ENCODE results near the gene F2RL2. TPM values are rescaled to one million over a fixed set of nuclear protein-coding genes. Genes with fewer than 3 reads are reported as not detected.

F2RL2 gene
- total RNA-seq, 1 donor from 2014 or later: not detected

DNA sequence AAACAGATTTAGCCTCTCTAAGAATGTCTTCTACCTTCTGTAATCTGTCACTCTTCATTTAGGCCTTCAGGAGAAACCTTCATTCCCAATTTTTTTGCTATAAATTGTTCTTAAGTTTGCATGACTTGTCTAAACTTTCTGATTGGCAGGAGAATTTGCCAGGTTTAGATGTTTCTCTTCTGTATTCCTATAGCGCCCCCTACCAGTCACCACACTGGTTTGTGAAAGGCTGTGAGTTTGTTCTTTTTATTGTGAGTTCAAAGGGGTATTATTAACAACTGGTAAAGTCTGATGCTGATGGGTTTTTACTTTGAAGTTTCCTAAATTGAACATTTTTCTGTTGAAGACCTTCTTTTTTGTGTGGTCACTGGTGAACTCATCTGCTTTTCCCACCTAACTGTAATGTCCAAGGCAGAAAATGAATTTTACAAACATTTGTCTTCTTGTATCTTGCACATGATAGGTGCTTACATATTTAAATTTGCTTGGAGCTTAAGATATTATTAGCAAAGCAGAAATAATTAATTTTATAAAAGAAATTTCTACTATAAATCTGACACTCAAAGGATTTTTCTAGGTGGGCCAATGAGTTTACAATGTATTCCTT lies 18.4 kb upstream of the F2RL2 start:
- Mint-ChIP-seq H3K4me1 (ENCODE audit: low read depth) (no peaks in the 10 kb centered on the region), H3K9me3 (ENCODE audit: low read depth) (no peaks in the 10 kb centered on the region), H3K27me3 (no peaks in the 10 kb centered on the region), H3K27ac (no peak overlapping the region), H3K4me3 (ENCODE audit: low read depth) (no peak overlapping the region), H3K36me3 (ENCODE audit: insufficient read depth) (peaks cover 3% of the 10 kb centered on the region)
- TF ChIP-seq, protein P1, sequence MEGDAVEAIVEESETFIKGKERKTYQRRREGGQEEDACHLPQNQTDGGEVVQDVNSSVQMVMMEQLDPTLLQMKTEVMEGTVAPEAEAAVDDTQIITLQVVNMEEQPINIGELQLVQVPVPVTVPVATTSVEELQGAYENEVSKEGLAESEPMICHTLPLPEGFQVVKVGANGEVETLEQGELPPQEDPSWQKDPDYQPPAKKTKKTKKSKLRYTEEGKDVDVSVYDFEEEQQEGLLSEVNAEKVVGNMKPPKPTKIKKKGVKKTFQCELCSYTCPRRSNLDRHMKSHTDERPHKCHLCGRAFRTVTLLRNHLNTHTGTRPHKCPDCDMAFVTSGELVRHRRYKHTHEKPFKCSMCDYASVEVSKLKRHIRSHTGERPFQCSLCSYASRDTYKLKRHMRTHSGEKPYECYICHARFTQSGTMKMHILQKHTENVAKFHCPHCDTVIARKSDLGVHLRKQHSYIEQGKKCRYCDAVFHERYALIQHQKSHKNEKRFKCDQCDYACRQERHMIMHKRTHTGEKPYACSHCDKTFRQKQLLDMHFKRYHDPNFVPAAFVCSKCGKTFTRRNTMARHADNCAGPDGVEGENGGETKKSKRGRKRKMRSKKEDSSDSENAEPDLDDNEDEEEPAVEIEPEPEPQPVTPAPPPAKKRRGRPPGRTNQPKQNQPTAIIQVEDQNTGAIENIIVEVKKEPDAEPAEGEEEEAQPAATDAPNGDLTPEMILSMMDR (IDR thresholded peaks at IDR 0.05; ENCODE audit: unreplicated experiment): peak; percentile 89
- DNase-seq (ENCODE audit: low spot score, unreplicated experiment): peak; percentile 39

DNA sequence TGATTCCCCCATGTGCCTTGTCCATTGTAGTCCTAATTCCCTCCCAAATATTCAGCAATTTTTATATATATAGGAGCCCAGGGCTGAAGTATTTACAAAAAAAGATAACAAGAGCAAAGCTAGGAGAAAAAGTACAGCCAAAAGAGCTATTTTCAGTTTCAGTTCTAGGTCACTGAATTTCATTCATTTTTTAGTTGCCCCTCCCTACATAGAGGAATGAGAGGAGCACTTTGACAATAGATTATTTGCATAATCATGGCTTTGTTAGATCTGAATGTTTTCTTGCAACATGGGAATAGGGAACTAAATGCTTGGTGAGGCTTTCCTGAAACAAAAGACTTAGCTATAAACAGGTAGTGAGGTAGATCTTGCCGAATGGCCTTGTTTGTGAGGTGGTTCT lies 15.3 kb upstream of the F2RL2 start:
- no peaks in the 10 kb centered on the region for H3K27me3 Mint-ChIP-seq
- H3K4me3 Mint-ChIP-seq (ENCODE audit: low read depth): no peak overlapping the region
- H3K36me3 Mint-ChIP-seq (ENCODE audit: insufficient read depth): no peaks in the 10 kb centered on the region
- no peak overlapping the region for H3K27ac Mint-ChIP-seq
- TF ChIP-seq, protein P1 (IDR thresholded peaks at IDR 0.05; ENCODE audit: unreplicated experiment): no peak
- H3K9me3 Mint-ChIP-seq (ENCODE audit: low read depth): no peaks in the 10 kb centered on the region
- no peak for DNase-seq (ENCODE audit: low spot score, unreplicated experiment)
- no peaks in the 10 kb centered on the region for H3K4me1 Mint-ChIP-seq (ENCODE audit: low read depth)

DNA sequence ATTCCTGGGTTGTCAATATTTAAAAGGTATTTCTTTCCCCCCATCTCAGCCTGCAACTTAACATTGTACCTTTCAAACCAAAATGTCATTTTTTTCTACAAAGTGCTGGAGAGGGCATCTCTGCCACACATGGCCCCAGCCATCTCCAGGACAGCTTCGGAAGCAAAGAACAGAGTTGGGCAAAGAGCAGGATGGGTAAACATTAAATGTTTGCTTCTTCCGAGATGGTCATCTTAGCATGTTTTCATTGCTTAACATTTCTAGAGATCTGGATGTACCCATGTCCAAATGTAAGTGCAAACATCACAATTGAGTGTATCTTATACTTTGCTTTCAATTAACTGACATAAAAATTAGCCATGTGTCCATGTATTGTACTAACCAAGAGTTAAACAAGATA lies 14.3 kb upstream of the F2RL2 start:
- no peak overlapping the region for H3K4me3 Mint-ChIP-seq (ENCODE audit: low read depth)
- TF ChIP-seq, protein P1 (IDR thresholded peaks at IDR 0.05; ENCODE audit: unreplicated experiment): no peak
- no peak overlapping the region for H3K27ac Mint-ChIP-seq
- H3K4me1 Mint-ChIP-seq (ENCODE audit: low read depth): no peaks in the 10 kb centered on the region
- no peak for DNase-seq (ENCODE audit: low spot score, unreplicated experiment)
- H3K36me3 Mint-ChIP-seq (ENCODE audit: insufficient read depth): no peaks in the 10 kb centered on the region
- no peaks in the 10 kb centered on the region for H3K27me3 Mint-ChIP-seq
- no peaks in the 10 kb centered on the region for H3K9me3 Mint-ChIP-seq (ENCODE audit: low read depth)

DNA sequence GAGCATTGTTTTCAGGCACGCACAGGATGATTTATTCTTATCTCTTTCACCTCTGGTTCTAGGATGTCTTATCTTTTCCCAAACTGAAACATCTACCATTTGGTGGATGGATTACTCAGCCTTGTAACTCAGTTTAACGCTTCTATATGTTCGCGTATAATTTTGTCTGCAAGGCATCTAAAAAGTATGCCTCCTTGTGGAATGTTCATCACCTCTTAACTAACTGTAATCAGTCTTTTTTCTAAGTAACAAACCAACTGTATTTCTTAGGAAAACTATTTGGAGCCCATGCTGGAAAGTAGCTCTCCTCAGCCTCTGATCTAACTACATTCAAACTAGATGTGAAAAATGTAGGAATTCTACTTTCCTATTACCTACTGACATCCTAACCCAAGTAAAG lies 11.5 kb upstream of the F2RL2 start:
- Mint-ChIP-seq H3K36me3 (ENCODE audit: insufficient read depth) (no peaks in the 10 kb centered on the region), H3K27ac (no peak overlapping the region), H3K4me1 (ENCODE audit: low read depth) (no peaks in the 10 kb centered on the region), H3K27me3 (no peaks in the 10 kb centered on the region), H3K4me3 (ENCODE audit: low read depth) (no peak overlapping the region), H3K9me3 (ENCODE audit: low read depth) (no peaks in the 10 kb centered on the region)
- TF ChIP-seq, protein P1 (IDR thresholded peaks at IDR 0.05; ENCODE audit: unreplicated experiment): no peak
- no peak for DNase-seq (ENCODE audit: low spot score, unreplicated experiment)

DNA sequence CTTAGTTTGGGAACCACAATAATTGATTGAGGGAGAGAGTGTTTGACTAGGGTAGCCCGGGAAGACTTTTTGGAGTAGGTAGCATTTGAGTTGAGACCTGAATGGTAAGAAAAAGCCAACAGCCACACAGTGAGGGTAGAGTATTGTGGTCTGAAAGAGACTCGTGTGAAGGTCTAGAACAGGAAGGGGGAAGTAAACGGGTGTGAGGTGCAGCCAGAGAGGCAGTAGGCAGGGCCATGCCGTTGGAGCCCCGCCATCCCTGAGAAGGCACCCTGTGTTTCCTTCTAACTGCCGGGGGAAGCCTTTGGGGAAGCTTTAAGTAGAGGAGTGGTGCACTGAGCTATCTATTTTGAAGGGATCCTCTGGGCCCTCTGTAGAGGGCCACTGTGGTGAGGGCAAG lies 3.5 kb upstream of the F2RL2 start:
- TF ChIP-seq, protein P1 (IDR thresholded peaks at IDR 0.05; ENCODE audit: unreplicated experiment): no peak
- H3K27ac Mint-ChIP-seq: no peak overlapping the region
- DNase-seq (ENCODE audit: low spot score, unreplicated experiment): no peak
- peaks cover 4% of the 10 kb centered on the region for H3K27me3 Mint-ChIP-seq
- H3K4me1 Mint-ChIP-seq (ENCODE audit: low read depth): peaks cover 7% of the 10 kb centered on the region
- H3K36me3 Mint-ChIP-seq (ENCODE audit: insufficient read depth): no peaks in the 10 kb centered on the region
- no peaks in the 10 kb centered on the region for H3K9me3 Mint-ChIP-seq (ENCODE audit: low read depth)
- H3K4me3 Mint-ChIP-seq (ENCODE audit: low read depth): no peak overlapping the region

All from progenitor cell of endocrine pancreas (in vitro differentiated cells).